Measurements from ENCODE around the gene LGMN. TPM values are rescaled to one million over a fixed set of nuclear protein-coding genes. Genes with fewer than 3 reads are reported as not detected.

The LGMN gene
- total and polyA plus RNA-seq, 2 donors = 109 to 230 TPM

DNA sequence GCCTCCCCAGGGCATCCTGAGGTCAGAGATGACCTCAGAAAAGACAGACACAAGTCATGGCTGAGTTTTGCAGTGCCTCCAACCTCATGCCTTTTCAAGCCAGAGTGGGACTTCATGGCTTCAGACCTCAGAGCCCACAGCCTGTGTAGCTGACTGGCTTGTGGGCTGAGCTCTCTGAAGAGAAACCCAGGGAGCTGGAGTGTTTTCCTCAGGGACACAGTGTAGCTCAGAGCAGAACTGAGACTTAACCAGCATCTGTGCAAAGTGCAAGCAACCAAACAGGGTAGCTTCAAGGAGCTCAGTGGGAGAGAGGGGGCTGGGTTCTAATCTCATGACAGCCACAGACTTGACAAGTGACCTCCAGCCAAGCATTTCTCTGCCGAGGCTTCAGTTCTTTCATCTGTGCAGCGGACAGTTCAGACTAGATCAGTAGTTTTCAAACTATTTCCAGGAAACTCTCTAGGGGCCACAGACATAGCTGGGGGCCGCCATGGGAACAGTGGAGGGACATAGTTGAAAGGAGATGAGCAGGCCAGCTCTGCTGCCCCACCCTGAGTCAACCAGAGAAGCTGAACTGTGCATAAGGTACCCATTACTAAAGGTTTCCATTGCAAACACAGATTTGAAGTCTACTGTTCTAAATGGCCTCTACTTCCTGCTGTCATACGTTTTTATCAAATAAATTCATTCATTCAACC is 80.0 kb downstream of the LGMN start:
- H3K27me3 ChIP-seq (ENCODE audit: control insufficient read depth in 2 of 2, insufficient read depth in 1 of 2, low read length in 1 of 2) = no peaks in the 10 kb centered on the region
- H3K4me3 ChIP-seq (ENCODE audit: low read length in 2 of 2) = no peak overlapping the region
- H3K4me1 ChIP-seq (ENCODE audit: control insufficient read depth in 2 of 2, insufficient read depth in 2 of 2, low read length in 2 of 2) = peaks cover 0 to 24% of the 10 kb centered on the region in 2 donors
- H3K27ac ChIP-seq (ENCODE audit: low read depth in 1 of 2, low read length in 1 of 2) = no peak overlapping the region
- peaks cover 31 to 56% of the 10 kb centered on the region in 2 donors for H3K36me3 ChIP-seq (ENCODE audit: control insufficient read depth in 2 of 2, insufficient read depth in 2 of 2, low read length in 1 of 2)
- no peaks in the 10 kb centered on the region for H3K9me3 ChIP-seq (ENCODE audit: control insufficient read depth in 2 of 2, insufficient read depth in 1 of 2, low read length in 1 of 2)
- 80% methylated on average over 4 of the region's 4 CpGs for WGBS
- no peak for DNase-seq (ENCODE audit: low read depth in 6 of 9, low spot score in 9 of 9)

DNA sequence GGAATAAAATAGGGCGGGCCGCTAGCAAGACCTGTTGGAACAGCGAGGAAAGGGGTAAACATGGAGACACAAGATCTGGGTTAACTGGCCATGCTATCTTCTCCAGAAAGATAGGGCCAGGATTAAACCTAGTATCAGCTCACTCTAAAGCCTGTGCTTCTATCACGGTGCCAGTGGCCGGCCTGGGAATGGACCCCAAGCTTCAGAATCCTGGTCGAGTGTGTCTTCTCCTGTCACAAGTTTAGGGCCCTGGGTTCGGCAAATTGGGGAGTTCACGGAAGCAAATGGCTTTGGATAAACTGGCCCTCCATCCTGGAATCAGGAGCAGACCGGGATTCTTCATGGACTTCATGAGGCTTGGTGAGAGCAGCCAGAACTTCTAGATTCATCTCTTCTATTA is 82.2 kb downstream of the LGMN start:
- no peak for DNase-seq (ENCODE audit: low read depth in 6 of 9, low spot score in 9 of 9)
- H3K27me3 ChIP-seq (ENCODE audit: control insufficient read depth in 2 of 2, insufficient read depth in 1 of 2, low read length in 1 of 2) = no peaks in the 10 kb centered on the region
- no peak overlapping the region for H3K4me3 ChIP-seq (ENCODE audit: low read length in 2 of 2)
- H3K36me3 ChIP-seq (ENCODE audit: control insufficient read depth in 2 of 2, insufficient read depth in 2 of 2, low read length in 1 of 2) = peaks cover 34 to 61% of the 10 kb centered on the region in 2 donors
- H3K9me3 ChIP-seq (ENCODE audit: control insufficient read depth in 2 of 2, insufficient read depth in 1 of 2, low read length in 1 of 2) = no peaks in the 10 kb centered on the region
- H3K4me1 ChIP-seq (ENCODE audit: control insufficient read depth in 2 of 2, insufficient read depth in 2 of 2, low read length in 2 of 2) = peaks cover 0 to 24% of the 10 kb centered on the region in 2 donors
- 77% methylated on average over 9 of the region's 9 CpGs for WGBS
- H3K27ac ChIP-seq (ENCODE audit: low read depth in 1 of 2, low read length in 1 of 2) = peak overlapping the region in 1 of 2 donors; percentile 74

DNA sequence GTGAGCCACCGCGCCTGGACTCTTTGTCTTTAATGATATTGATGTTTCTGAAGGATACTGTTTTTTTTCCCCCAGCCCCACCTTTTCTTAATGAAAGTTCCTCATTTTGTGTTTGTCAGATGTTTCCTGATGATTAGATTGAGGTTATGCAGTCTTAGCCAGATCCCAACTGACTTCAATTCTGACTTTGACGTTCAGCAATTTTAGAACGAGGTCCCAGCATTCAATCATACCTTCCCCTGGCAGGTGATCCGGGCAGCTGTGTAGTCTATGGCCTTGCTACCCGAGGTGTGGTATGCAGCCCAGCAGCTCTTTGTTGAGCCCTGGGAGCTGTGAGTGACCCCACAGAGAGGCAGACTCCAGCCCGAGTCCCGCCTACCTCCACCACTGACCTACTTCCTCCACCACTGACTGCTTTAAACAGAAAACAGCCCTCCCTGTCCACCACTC is 82.7 kb downstream of the LGMN start:
- Histone ChIP-seq H3K36me3 (ENCODE audit: control insufficient read depth in 2 of 2, insufficient read depth in 2 of 2, low read length in 1 of 2) (peaks cover 40 to 62% of the 10 kb centered on the region in 2 donors), H3K4me3 (ENCODE audit: low read length in 2 of 2) (no peak overlapping the region), H3K9me3 (ENCODE audit: control insufficient read depth in 2 of 2, insufficient read depth in 1 of 2, low read length in 1 of 2) (no peaks in the 10 kb centered on the region), H3K4me1 (ENCODE audit: control insufficient read depth in 2 of 2, insufficient read depth in 2 of 2, low read length in 2 of 2) (peaks cover 0 to 24% of the 10 kb centered on the region in 2 donors), H3K27ac (ENCODE audit: low read depth in 1 of 2, low read length in 1 of 2) (peak overlapping the region in 1 of 2 donors; percentile 74), H3K27me3 (ENCODE audit: control insufficient read depth in 2 of 2, insufficient read depth in 1 of 2, low read length in 1 of 2) (no peaks in the 10 kb centered on the region)
- 23% methylated on average over 8 of the region's 8 CpGs for WGBS
- DNase-seq (ENCODE audit: low read depth in 6 of 9, low spot score in 9 of 9) = no peak

DNA sequence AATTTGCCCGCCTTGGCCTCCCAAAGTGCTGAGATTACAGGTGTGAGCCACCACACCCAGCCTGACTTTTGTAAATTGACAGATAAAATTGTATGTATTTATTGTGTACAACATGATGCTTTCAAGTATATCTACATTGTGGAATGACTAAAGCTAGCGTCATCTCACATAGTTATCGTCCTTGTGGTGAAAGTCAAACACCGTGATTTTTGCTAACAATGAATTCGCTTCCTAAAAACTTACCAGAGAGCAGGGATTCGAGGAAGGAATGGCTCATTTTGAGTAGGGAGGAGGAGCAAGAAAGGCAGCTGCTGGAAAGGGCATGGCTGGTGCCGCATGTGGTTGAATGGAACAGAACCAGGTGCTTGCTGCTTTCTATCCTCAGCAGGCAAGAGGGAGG is 85.4 kb downstream of the LGMN start:
- Histone ChIP-seq H3K4me1 (ENCODE audit: control insufficient read depth in 2 of 2, insufficient read depth in 2 of 2, low read length in 2 of 2) (peaks cover 7 to 23% of the 10 kb centered on the region in 2 donors), H3K36me3 (ENCODE audit: control insufficient read depth in 2 of 2, insufficient read depth in 2 of 2, low read length in 1 of 2) (peaks cover 50 to 71% of the 10 kb centered on the region in 2 donors), H3K27me3 (ENCODE audit: control insufficient read depth in 2 of 2, insufficient read depth in 1 of 2, low read length in 1 of 2) (no peaks in the 10 kb centered on the region), H3K27ac (ENCODE audit: low read depth in 1 of 2, low read length in 1 of 2) (no peak overlapping the region), H3K4me3 (ENCODE audit: low read length in 2 of 2) (no peak overlapping the region), H3K9me3 (ENCODE audit: control insufficient read depth in 2 of 2, insufficient read depth in 1 of 2, low read length in 1 of 2) (no peaks in the 10 kb centered on the region)
- DNase-seq (ENCODE audit: low read depth in 6 of 9, low spot score in 9 of 9) = no peak
- 99% methylated on average over 7 of the region's 7 CpGs for WGBS

DNA sequence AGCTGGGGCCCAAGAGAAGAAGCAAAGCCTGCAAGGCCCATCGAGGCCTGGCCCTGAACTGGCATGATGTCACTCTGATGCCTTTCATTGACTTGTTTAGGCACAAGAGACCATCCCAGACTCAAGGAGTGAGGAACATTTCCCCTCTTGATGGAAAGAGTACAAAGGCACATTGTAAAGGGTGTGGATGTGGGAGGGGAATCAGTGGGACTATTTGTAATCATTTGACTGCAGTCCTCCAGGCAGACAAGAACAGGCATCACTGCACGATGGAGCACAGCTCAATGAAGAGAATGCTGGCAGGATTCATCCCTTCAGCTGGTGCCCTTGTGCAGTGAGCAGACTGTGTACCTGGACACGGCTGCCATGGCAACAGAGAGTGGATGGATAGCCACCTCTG is 87.9 kb downstream of the LGMN start:
- DNase-seq (ENCODE audit: low read depth in 6 of 9, low spot score in 9 of 9) = no peak
- Histone ChIP-seq H3K9me3 (ENCODE audit: control insufficient read depth in 2 of 2, insufficient read depth in 1 of 2, low read length in 1 of 2) (no peaks in the 10 kb centered on the region), H3K4me3 (ENCODE audit: low read length in 2 of 2) (no peak overlapping the region), H3K27ac (ENCODE audit: low read depth in 1 of 2, low read length in 1 of 2) (no peak overlapping the region), H3K36me3 (ENCODE audit: control insufficient read depth in 2 of 2, insufficient read depth in 2 of 2, low read length in 1 of 2) (peaks cover 56 to 61% of the 10 kb centered on the region in 2 donors), H3K4me1 (ENCODE audit: control insufficient read depth in 2 of 2, insufficient read depth in 2 of 2, low read length in 2 of 2) (peaks cover 7 to 28% of the 10 kb centered on the region in 2 donors), H3K27me3 (ENCODE audit: control insufficient read depth in 2 of 2, insufficient read depth in 1 of 2, low read length in 1 of 2) (no peaks in the 10 kb centered on the region)
- WGBS = 99% methylated on average over 3 of the region's 3 CpGs

GRCh38 chr14:92659765-92660561 is 88.5 kb downstream of the LGMN start:
- Histone ChIP-seq H3K9me3 (ENCODE audit: control insufficient read depth in 2 of 2, insufficient read depth in 1 of 2, low read length in 1 of 2) (no peaks in the 10 kb centered on the region), H3K4me3 (ENCODE audit: low read length in 2 of 2) (no peak overlapping the region), H3K4me1 (ENCODE audit: control insufficient read depth in 2 of 2, insufficient read depth in 2 of 2, low read length in 2 of 2) (peaks cover 7 to 28% of the 10 kb centered on the region in 2 donors), H3K27me3 (ENCODE audit: control insufficient read depth in 2 of 2, insufficient read depth in 1 of 2, low read length in 1 of 2) (no peaks in the 10 kb centered on the region), H3K27ac (ENCODE audit: low read depth in 1 of 2, low read length in 1 of 2) (peak overlapping the region in 1 of 2 donors; percentile 68), H3K36me3 (ENCODE audit: control insufficient read depth in 2 of 2, insufficient read depth in 2 of 2, low read length in 1 of 2) (peaks cover 57 to 65% of the 10 kb centered on the region in 2 donors)
- WGBS = 65% methylated on average over 11 of the region's 11 CpGs
- peak in 1 of 9 donors; percentile 35 for DNase-seq (ENCODE audit: low read depth in 6 of 9, low spot score in 9 of 9)

DNA sequence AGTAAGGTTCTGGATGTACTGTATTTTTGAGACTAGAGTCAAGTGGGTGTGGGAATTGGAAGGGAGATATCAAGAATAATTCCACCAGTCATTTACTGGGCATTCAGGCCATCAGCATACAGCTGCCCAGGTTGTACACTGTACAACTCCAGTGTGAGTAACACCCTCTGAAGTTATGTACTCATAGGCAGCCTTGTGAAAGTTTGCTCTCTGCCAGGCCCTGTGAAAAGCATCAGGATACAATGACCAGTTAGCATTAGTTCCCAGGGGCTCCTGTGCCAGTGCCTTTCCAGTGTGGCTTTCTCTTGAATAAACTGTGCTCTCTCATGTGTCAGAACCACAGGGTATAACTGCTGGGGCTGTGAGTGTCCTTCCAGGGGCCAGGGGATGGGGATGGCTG is 89.7 kb downstream of the LGMN start:
- Histone ChIP-seq H3K36me3 (ENCODE audit: control insufficient read depth in 2 of 2, insufficient read depth in 2 of 2, low read length in 1 of 2) (peaks cover 55 to 56% of the 10 kb centered on the region in 2 donors), H3K4me1 (ENCODE audit: control insufficient read depth in 2 of 2, insufficient read depth in 2 of 2, low read length in 2 of 2) (peaks cover 7 to 28% of the 10 kb centered on the region in 2 donors), H3K27me3 (ENCODE audit: control insufficient read depth in 2 of 2, insufficient read depth in 1 of 2, low read length in 1 of 2) (no peaks in the 10 kb centered on the region), H3K27ac (ENCODE audit: low read depth in 1 of 2, low read length in 1 of 2) (no peak overlapping the region), H3K4me3 (ENCODE audit: low read length in 2 of 2) (no peak overlapping the region), H3K9me3 (ENCODE audit: control insufficient read depth in 2 of 2, insufficient read depth in 1 of 2, low read length in 1 of 2) (no peaks in the 10 kb centered on the region)
- DNase-seq (ENCODE audit: low read depth in 6 of 9, low spot score in 9 of 9) = no peak

GRCh38 chr14:92658160-92658559 is 90.3 kb downstream of the LGMN start:
- H3K9me3 ChIP-seq (ENCODE audit: control insufficient read depth in 2 of 2, insufficient read depth in 1 of 2, low read length in 1 of 2) = no peaks in the 10 kb centered on the region
- no peak overlapping the region for H3K4me3 ChIP-seq (ENCODE audit: low read length in 2 of 2)
- 89% methylated on average over 13 of the region's 13 CpGs for WGBS
- peaks cover 7 to 28% of the 10 kb centered on the region in 2 donors for H3K4me1 ChIP-seq (ENCODE audit: control insufficient read depth in 2 of 2, insufficient read depth in 2 of 2, low read length in 2 of 2)
- no peak overlapping the region for H3K27ac ChIP-seq (ENCODE audit: low read depth in 1 of 2, low read length in 1 of 2)
- H3K27me3 ChIP-seq (ENCODE audit: control insufficient read depth in 2 of 2, insufficient read depth in 1 of 2, low read length in 1 of 2) = no peaks in the 10 kb centered on the region
- H3K36me3 ChIP-seq (ENCODE audit: control insufficient read depth in 2 of 2, insufficient read depth in 2 of 2, low read length in 1 of 2) = peaks cover 53 to 55% of the 10 kb centered on the region in 2 donors
- DNase-seq (ENCODE audit: low read depth in 6 of 9, low spot score in 9 of 9) = no peak

DNA sequence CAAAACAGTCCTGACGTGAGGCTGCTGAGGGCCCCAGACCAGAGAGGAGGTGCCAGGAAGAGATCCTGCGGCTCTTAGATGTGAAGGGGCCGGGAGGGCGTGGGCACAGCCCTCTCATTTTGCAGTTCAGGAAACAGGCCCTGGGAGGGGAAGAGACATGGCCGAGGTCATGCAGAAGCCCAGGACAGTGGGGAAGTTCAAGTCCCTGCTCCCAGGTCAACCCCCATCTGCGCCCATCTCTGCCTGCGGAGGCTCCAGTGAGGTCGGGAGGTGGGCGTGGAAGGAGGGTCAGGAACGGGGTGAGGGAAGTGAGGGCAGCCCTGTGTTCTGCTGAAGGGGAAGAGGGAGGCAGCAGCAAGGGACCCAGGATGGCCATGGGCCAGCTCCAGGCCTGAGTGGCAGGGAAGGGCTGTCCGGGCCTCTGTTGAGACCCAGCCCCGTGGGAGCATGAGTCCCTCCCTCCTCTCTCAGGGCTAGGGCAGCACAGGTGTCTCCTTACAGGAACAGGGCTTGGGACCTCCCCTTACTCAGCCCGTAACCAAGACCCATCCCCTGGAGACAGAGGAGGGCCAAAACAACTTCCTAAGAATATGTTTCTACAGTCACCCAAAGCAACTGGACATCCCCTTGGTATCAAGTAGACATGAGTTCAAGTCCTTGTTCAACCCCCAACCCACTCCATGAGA is 90.8 kb downstream of the LGMN start:
- no peaks in the 10 kb centered on the region for H3K27me3 ChIP-seq (ENCODE audit: control insufficient read depth in 2 of 2, insufficient read depth in 1 of 2, low read length in 1 of 2)
- H3K27ac ChIP-seq (ENCODE audit: low read depth in 1 of 2, low read length in 1 of 2) = no peak overlapping the region
- H3K9me3 ChIP-seq (ENCODE audit: control insufficient read depth in 2 of 2, insufficient read depth in 1 of 2, low read length in 1 of 2) = no peaks in the 10 kb centered on the region
- DNase-seq (ENCODE audit: low read depth in 6 of 9, low spot score in 9 of 9) = no peak
- peaks cover 59% of the 10 kb centered on the region in 2 donors for H3K36me3 ChIP-seq (ENCODE audit: control insufficient read depth in 2 of 2, insufficient read depth in 2 of 2, low read length in 1 of 2)
- no peak overlapping the region for H3K4me3 ChIP-seq (ENCODE audit: low read length in 2 of 2)
- WGBS = 50% methylated on average over 13 of the region's 13 CpGs
- peaks cover 7 to 34% of the 10 kb centered on the region in 2 donors for H3K4me1 ChIP-seq (ENCODE audit: control insufficient read depth in 2 of 2, insufficient read depth in 2 of 2, low read length in 2 of 2)
